Measurements from ENCODE around the gene HSF5. TPM values are rescaled to one million over a fixed set of nuclear protein-coding genes. Genes with fewer than 3 reads are reported as not detected.

Gene HSF5
- total and polyA plus RNA-seq, 2 of the 4 experiments (the other 2 are of a cell fraction) = not detected

GRCh38 chr17:58417300-58418092 lies 70.7 kb downstream of the HSF5 start, which contains the start of gene RNF43:
Gene RNF43, minus strand, starts transcription at chr17:58417534. Its CDS starts 1,957 bp downstream, at chr17:58415577.
- Histone ChIP-seq H2BK120ac (ENCODE audit: low read depth, low read length) (no peak within 1 kb of the TSS), H3K14ac (replicated peaks; ENCODE audit: low read depth, low read length) (no peak within 1 kb of the TSS), H2AK5ac (ENCODE audit: low read depth, low read length) (no peak within 1 kb of the TSS), H3K9me3 (ENCODE audit: control insufficient read depth, insufficient read depth, low read length) (no peaks in the 10 kb centered on the region), H3K4ac (ENCODE audit: low read depth, low read length) (no peak within 1 kb of the TSS), H3K9me1 (ENCODE audit: insufficient read depth, low read length) (no peaks in the 10 kb centered on the region), H3K9ac (ENCODE audit: low read depth, low read length) (no peak within 1 kb of the TSS; the same call in 1 of the 2 replicates), H2BK15ac (ENCODE audit: low read depth, low read length) (no peak within 1 kb of the TSS), H4K8ac (ENCODE audit: low read depth in 2 of 2, low read length in 2 of 2) (no peak within 1 kb of the TSS), H2AFZ (replicated peaks; ENCODE audit: low read length, poor library complexity) (peak within 1 kb of the TSS; percentile 72), H3K36me3 (ENCODE audit: control insufficient read depth, insufficient read depth, low read length) (no peaks in the 10 kb centered on the region), H3K27ac (ENCODE audit: insufficient read depth, low read length) (no peak within 1 kb of the TSS), H2BK20ac (ENCODE audit: low read depth, low read length) (no peak within 1 kb of the TSS), H2AK9ac (replicated peaks; ENCODE audit: low read depth, low read length, poor library complexity) (no peak within 1 kb of the TSS), H3K4me1 (ENCODE audit: control insufficient read depth, insufficient read depth, low read length) (no peaks in the 10 kb centered on the region), H4K20me1 (ENCODE audit: insufficient read depth, low read length) (no peaks in the 10 kb centered on the region), H4K5ac (ENCODE audit: low read depth, low read length) (no peak within 1 kb of the TSS), H2BK5ac (ENCODE audit: low read depth, low read length, poor library complexity, severe bottlenecking) (no peak within 1 kb of the TSS), H4K91ac (ENCODE audit: insufficient read depth, low read depth, low read length) (no peak within 1 kb of the TSS), H3K23ac (ENCODE audit: low read depth, low read length) (no peak within 1 kb of the TSS), H3K4me2 (ENCODE audit: low read depth, low read length) (peak within 1 kb of the TSS; percentile 79), H3K18ac (ENCODE audit: low read depth, low read length) (no peak within 1 kb of the TSS), H3K79me1 (ENCODE audit: low read depth in 1 of 2, low read length in 2 of 2) (no peaks in the 10 kb centered on the region), H3K27me3 (ENCODE audit: control insufficient read depth, insufficient read depth, low read length) (peaks cover 16% of the 10 kb centered on the region), H3K4me3 (ENCODE audit: insufficient read depth, low read depth, low read length) (peak within 1 kb of the TSS; percentile 8), H3K56ac (ENCODE audit: extremely low read depth, insufficient read depth, low read length) (no peak within 1 kb of the TSS)
- TF ChIP-seq MAZ (IDR thresholded peaks at IDR 0.05; ENCODE audit: borderline replicate concordance, low read depth, low read length) (peak; percentile 94), CEBPB (IDR thresholded peaks at IDR 0.05; ENCODE audit: low read depth, low read length) (no peak), SMC3 (IDR thresholded peaks at IDR 0.05; ENCODE audit: low read depth, low read length) (peak; percentile 78), CTCF (conservative IDR thresholded peaks at IDR 0.05; ENCODE audit: low read depth, low read length) (peak; percentile 81), RAD21 (IDR thresholded peaks at IDR 0.05; ENCODE audit: low read length) (peak; percentile 70)
- ATAC-seq (ENCODE audit: low read depth) (peak; percentile 99), DNase-seq (peak; percentile 71)
- in situ Hi-C loops (cut with MboI; ENCODE audit: low sequenced_read_pairs) (loop anchor here (5.0 kb wide), 1 partner anchor 100 kb away; no protein-coding TSS in a partner anchor), intact Hi-C loops (cut with micrococcal nuclease) (loop anchor here (1.0 to 2.0 kb wide), 2 partner anchors 65 to 100 kb away; partner anchors contain the start of gene SUPT4H1), dilution Hi-C loops (cut with HindIII; ENCODE audit: low sequenced_read_pairs, unreplicated experiment) (no loop called here)
- CTCF ChIA-PET = interaction anchor here (0.6 to 2.5 kb wide), 16 partner anchors 9 to 181 kb away, joined by 3 to 21 read pairs (median 4); partner anchors contain the start of gene SUPT4H1
- no CpG with 5 or more reads among the region's 8 CpGs for WGBS, 2 experiments (ENCODE audit: extremely low coverage in 2 of 2, insufficient read length in 1 of 2)
- POLR2A ChIA-PET (ENCODE audit: unreplicated experiment) = no interaction called here
- no TSS peak for BruUV-seq (replicated peaks)

Measured in IMR-90 (cell line).